NCI-H1417 treated with DMSO at 0.1 percent for 48 hours (cell line): Measurements from ENCODE around the gene QRFPR.
A peak's percentile ranks its signal among the peaks of the same experiment; 100 is the strongest.
"Not testable (repeated sequence)": the region's sequence is repeated elsewhere in the genome, so short reads cannot be mapped to it uniquely, and the experiment has no call there.

Source experiments
- DNase-seq: peaks from one replicate; lab custom pipeline; 2025; lab: John Stamatoyannopoulos, UW

QRFPR gene

GRCh38 chr4:121339307-121339706 lies 41.5 kb downstream of the QRFPR start:
- DNase-seq: no peak

- no peak for DNase-seq
Observed at GRCh38 chr4:121338518-121338917, 42.3 kb downstream of the QRFPR start.

DNA sequence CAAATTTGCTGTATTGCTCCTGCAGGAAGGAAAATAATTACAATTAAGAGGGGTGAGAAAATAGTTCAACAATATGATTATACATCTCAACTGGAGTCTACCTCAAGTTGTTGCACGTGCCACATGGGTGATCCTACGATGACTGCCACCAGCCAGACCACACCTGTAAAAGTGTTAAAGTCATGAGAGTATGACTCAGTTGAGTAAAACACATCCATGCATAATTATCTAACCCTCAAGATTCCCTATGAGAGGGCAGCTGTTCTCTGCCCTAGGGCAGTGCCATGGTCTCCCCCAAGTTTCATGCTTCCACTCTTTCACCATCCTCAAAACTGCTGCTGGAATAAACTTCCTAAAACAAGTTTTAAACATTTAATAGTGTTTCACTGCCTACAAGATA lies 44.1 kb downstream of the QRFPR start:
- no peak for DNase-seq

DNA sequence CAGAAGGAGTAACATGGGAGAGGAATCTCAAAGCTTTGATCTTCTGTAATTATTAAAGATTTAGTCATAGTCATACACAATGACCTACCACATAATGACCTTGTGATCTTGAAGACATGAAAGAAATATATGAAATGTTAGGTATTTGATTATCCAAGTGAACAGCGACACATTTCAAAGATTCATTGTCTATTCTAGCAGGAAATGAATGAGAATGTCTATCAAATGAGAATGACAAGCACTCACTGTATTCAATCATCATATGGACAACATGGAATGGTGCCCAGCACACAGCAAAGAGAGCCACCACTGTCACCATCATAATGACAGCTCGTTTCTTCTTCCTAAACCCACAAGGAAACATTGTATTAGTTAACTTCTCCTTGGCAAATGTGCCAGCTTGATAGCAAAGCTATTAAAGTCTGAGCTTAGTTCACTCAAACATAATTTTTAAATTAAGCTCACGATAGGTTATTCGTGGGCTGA lies 50.6 kb downstream of the QRFPR start:
- no peak for DNase-seq

- DNase-seq: no peak
Observed at GRCh38 chr4:121326597-121326996, 54.2 kb downstream of the QRFPR start.

DNA sequence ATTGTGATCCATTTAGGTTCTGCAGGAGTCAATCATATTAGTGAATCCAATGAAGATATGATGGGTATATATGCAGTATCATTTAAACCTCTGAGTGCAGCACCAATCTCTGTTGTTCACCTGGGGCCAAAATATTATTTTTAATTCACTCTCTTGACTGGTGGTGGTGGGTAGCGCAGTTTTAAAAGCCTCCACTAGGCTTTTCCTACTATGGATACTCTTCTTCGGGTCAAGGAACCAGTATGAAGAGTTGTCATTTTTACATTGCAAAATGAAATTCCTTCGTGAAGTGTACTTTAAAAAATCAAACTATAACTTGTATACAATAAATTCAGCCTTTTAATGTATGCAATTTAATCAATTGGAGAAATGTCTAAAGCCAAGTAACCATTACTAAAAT lies 56.5 kb downstream of the QRFPR start:
- DNase-seq: no peak

DNA sequence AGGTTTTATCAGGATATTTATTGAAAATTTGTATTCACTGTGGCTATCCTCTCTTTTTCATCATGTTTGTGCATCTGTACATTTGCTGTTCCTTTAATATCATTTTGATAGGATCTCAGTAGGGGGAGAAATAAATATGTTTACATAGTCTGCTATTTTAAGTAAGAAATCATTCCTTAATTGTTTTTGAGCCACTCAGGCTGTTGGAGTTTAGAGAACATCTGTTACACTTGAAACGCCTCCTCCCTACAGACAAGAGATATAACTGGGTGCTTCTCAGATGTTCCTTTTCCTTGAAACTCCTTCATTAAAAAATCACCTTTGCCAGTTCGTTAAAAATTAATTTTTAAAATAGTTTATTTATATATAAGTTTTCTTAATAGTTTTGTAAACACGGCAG lies 59.4 kb downstream of the QRFPR start:
- DNase-seq: peak; percentile 68

DNA sequence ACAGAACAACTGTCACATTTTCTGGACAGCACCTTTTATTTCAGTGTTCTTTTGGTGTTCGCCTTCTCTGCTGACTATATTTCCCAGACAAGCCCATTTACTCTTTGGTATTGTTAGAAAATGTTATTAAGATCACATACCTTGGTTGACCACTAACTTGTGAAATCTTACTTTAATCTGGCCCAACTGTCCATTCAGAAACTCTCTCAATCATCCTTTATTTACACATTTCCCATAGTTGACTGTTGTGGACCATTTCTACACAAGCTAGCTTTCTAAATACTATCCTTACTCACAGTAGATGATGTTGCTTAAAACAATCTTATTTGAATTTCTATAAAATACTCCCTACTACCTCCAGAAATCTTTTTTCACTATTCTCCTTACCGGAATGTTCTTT lies 64.7 kb downstream of the QRFPR start:
- no peak for DNase-seq

DNA sequence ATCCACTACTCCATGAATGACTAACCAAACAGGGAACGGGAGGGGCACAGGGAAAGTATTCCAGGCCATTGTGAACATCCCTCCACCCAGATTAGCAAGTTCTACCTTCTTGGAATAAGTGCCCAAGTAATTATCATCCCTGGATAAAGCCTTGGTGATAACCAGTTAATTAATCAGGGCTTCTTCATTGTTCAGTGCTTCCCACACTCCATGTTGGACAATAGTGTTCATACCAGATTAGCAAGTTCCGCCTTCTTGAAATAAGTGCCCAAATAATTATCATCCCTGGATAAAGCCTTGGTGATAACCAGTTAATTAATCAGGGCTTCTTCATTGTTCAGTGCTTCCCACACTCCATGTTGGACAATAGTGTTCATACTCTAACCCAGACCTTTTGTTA lies 67.4 kb downstream of the QRFPR start:
- not testable (repeated sequence) for DNase-seq

DNA sequence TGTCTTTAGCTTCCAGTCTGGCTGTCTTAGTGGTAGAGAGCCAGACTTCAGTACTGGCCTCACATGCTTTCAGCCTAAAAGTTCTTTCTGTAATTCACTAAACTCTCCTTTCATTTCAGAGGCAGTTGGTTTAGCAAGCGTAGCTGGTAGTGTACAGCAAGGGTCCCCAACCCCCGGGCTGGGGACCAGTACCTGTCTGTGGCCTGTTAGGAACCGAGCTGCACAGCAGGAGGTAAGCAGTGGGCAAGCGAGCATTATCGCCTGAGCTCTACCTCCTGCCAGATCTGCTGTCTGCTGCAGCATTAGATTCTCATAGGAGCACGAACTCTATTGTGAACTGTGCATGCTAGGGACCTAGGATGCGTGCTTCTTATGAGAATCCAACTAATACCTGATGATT lies 72.0 kb downstream of the QRFPR start:
- no peak for DNase-seq

GRCh38 chr4:121308328-121308663 lies 72.5 kb downstream of the QRFPR start:
- no peak for DNase-seq

- no peak for DNase-seq
Observed at GRCh38 chr4:121307445-121308327, 73.1 kb downstream of the QRFPR start.

GRCh38 chr4:121306931-121307330 lies 73.9 kb downstream of the QRFPR start:
- no peak for DNase-seq

- no peak for DNase-seq
Observed at GRCh38 chr4:121304893-121305292, 75.9 kb downstream of the QRFPR start.

DNA sequence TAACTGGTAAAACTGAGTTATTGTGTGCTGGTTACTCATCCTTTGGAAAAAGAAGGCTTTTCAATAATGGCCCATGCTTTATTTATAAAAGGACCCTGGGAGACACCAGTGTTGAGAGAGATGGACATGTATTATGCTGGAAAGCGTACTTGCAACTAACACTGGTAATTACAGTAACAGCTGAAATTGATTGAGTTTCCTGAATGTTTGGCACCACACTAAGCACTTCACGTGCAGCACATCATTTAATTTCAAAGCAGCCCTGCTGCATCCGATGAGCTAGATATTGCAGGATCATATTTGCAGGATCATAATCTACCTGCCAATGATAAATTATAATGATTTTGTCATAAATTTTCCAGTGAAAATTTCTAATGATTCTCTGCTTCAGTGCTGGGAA lies 81.5 kb downstream of the QRFPR start:
- DNase-seq: peak; percentile 23

- no peak for DNase-seq
Observed at GRCh38 chr4:121283319-121283718, 97.5 kb downstream of the QRFPR start.

DNA sequence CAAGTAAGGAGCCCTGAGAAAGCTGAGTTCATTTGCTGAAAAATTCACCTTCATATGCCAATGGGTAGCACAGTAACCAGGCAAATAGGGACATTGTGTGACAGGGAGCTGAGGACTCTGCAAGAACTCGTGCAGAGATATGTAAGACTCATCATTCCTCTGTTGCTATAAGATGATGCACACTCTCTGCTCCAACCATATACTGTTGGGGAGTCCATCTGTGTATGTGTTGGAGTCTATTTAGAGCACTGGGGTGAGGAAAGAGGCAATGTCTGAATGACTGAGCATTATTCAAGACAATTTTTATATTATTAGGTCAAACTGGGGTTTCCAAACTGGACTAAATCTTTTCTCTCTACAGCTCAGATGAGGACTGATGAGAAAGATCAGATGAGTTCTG lies 100.4 kb downstream of the QRFPR start:
- DNase-seq: no peak

DNA sequence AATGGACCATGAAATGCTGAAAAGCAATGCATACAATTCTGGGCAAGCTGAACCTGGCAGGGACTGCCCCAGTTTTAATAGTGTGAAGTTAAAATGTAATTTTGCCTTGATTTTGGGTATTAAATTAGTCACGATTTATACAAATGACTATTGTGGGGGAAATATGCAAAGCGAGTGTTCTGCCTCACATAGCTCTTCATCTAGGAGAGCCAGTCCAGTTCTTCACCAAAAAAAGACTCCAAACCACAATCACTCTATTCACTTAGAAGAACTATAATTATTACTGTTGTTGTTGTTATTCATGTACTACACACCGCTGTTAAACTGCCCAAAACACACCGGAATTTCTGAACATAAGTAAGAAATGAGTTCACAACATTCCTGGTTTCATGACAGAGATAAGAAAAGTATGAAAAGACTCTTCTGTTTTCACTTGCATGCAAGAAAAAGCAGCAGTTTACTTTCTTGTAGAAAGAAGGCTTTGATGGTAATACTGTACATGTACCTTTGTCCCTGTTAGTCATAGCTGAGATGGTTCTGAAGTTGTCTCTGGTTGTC lies 101.9 kb downstream of the QRFPR start:
- no peak for DNase-seq
